Esophagus muscularis mucosa (tissue), 3 donors: ENCODE results near the gene ACTL8.

Source experiments
- CTCF ChIP-seq, 3 experiments: fragments of 200-600 bp in 2 of 3; fragments of 450-650 bp in 1 of 3; sonication (generic) in 2 of 3; IDR thresholded peaks; one replicate each; pipeline ENCODE4 v1.5.1; 2017 to 2019; ENCODE audit warnings: antibody characterized with exemption in 3 of 3, mild to moderate bottlenecking in 2 of 3, moderate library complexity in 1 of 3
- EP300 ChIP-seq: sonication (generic); formaldehyde crosslinking; IDR thresholded peaks from one replicate; pipeline ENCODE4 v1.6.1; 2017; ENCODE audit warnings: antibody characterized with exemption

GRCh38 chr1:17710889-17711576, 44.1 kb upstream of the ACTL8 start:
- TF ChIP-seq CTCF (IDR thresholded peaks at IDR 0.05) (no peak), EP300 (no peak)
